Measurements from ENCODE around the gene APOH. TPM values are rescaled to one million over a fixed set of nuclear protein-coding genes. Genes with fewer than 3 reads are reported as not detected.

The APOH gene
- total RNA-seq, 1 experiment from 2014 or later: 1.2 TPM

DNA sequence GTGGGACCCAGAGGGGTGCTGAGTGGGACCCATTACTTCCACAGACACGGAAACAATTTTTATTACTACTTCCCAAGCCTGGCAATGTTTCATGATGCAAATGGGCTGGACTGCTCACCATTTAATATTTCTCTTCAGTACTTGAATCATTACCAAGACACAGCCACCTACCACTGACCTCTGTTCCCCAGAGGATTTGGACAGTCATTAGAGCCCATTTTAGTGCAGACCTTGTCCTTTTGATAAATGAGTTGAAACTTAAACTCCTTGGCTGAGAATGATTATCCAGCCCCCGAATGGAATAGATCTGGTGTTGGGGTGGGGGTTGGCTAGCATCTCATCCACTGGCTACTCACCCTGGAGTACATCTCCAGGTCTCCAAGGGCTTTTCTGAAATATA is 33.6 kb upstream of the APOH start:
- Histone ChIP-seq H3K9me3 (ENCODE audit: control insufficient read depth, insufficient read depth, low read depth, low read length) (no peaks in the 10 kb centered on the region), H3K27ac (ENCODE audit: low read length) (no peak overlapping the region), H3K4me3 (ENCODE audit: low read depth in 2 of 2, low read length in 2 of 2) (no peak overlapping the region), H3K36me3 (ENCODE audit: control insufficient read depth, insufficient read depth, low read length) (no peaks in the 10 kb centered on the region), H3K27me3 (ENCODE audit: control insufficient read depth, insufficient read depth, low read length) (no peaks in the 10 kb centered on the region), H3K4me1 (ENCODE audit: control insufficient read depth, insufficient read depth, low read length) (no peaks in the 10 kb centered on the region)
- intact Hi-C loops (cut with micrococcal nuclease; ENCODE audit: unreplicated experiment) (no loop called here), in situ Hi-C loops (cut with HindIII; ENCODE audit: low pct_unique_long_range_greater_than_20kb, low sequenced_read_pairs) (no loop called here)
- no peak for ATAC-seq
- CTCF ChIA-PET: no interaction called here
- POLR2A ChIA-PET: no interaction called here
- no peak for TF ChIP-seq TCF7L2 (IDR thresholded peaks at IDR 0.05; ENCODE audit: low read depth, low read length)
- TF ChIP-seq, protein P1, sequence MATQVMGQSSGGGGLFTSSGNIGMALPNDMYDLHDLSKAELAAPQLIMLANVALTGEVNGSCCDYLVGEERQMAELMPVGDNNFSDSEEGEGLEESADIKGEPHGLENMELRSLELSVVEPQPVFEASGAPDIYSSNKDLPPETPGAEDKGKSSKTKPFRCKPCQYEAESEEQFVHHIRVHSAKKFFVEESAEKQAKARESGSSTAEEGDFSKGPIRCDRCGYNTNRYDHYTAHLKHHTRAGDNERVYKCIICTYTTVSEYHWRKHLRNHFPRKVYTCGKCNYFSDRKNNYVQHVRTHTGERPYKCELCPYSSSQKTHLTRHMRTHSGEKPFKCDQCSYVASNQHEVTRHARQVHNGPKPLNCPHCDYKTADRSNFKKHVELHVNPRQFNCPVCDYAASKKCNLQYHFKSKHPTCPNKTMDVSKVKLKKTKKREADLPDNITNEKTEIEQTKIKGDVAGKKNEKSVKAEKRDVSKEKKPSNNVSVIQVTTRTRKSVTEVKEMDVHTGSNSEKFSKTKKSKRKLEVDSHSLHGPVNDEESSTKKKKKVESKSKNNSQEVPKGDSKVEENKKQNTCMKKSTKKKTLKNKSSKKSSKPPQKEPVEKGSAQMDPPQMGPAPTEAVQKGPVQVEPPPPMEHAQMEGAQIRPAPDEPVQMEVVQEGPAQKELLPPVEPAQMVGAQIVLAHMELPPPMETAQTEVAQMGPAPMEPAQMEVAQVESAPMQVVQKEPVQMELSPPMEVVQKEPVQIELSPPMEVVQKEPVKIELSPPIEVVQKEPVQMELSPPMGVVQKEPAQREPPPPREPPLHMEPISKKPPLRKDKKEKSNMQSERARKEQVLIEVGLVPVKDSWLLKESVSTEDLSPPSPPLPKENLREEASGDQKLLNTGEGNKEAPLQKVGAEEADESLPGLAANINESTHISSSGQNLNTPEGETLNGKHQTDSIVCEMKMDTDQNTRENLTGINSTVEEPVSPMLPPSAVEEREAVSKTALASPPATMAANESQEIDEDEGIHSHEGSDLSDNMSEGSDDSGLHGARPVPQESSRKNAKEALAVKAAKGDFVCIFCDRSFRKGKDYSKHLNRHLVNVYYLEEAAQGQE (IDR thresholded peaks at IDR 0.05; ENCODE audit: insufficient read depth in 1 of 2, low read depth in 2 of 2, low read length in 1 of 2): no peak
- TF ChIP-seq, protein P2, sequence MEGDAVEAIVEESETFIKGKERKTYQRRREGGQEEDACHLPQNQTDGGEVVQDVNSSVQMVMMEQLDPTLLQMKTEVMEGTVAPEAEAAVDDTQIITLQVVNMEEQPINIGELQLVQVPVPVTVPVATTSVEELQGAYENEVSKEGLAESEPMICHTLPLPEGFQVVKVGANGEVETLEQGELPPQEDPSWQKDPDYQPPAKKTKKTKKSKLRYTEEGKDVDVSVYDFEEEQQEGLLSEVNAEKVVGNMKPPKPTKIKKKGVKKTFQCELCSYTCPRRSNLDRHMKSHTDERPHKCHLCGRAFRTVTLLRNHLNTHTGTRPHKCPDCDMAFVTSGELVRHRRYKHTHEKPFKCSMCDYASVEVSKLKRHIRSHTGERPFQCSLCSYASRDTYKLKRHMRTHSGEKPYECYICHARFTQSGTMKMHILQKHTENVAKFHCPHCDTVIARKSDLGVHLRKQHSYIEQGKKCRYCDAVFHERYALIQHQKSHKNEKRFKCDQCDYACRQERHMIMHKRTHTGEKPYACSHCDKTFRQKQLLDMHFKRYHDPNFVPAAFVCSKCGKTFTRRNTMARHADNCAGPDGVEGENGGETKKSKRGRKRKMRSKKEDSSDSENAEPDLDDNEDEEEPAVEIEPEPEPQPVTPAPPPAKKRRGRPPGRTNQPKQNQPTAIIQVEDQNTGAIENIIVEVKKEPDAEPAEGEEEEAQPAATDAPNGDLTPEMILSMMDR (IDR thresholded peaks at IDR 0.05): no peak
- TF ChIP-seq SIN3A (IDR thresholded peaks at IDR 0.05; ENCODE audit: borderline replicate concordance, insufficient read depth, low read depth, low read length): no peak
- no peak for TF ChIP-seq POLR2AphosphoS5 (IDR thresholded peaks at IDR 0.05; ENCODE audit: low read depth, low read length)
- BruUV-seq (replicated peaks): no TSS peak
- no peak for DNase-seq (ENCODE audit: low read depth, low spot score)

DNA sequence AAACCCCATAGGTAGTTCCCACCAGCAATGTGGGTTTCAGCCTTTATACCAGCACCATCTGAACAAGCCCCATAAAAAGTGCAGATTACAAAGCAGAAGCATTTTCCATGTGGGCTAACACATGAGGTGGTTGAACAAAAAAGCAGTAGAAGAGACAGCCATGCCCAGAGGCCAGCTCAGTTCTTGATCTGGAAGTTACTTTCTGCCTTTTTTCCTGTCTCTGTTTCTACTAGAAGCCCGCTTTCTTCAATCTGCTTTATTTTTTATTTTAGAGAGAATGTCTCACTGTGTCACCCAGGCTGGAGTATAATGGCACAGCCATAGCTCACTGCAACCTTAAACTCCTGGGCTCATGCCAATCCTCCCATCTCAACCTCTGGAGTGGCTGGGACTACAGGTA is 31.5 kb upstream of the APOH start:
- Histone ChIP-seq H3K4me1 (ENCODE audit: control insufficient read depth, insufficient read depth, low read length) (no peaks in the 10 kb centered on the region), H3K27me3 (ENCODE audit: control insufficient read depth, insufficient read depth, low read length) (no peaks in the 10 kb centered on the region), H3K27ac (ENCODE audit: low read length) (no peak overlapping the region), H3K4me3 (ENCODE audit: low read depth in 2 of 2, low read length in 2 of 2) (no peak overlapping the region), H3K36me3 (ENCODE audit: control insufficient read depth, insufficient read depth, low read length) (no peaks in the 10 kb centered on the region), H3K9me3 (ENCODE audit: control insufficient read depth, insufficient read depth, low read depth, low read length) (no peaks in the 10 kb centered on the region)
- TF ChIP-seq, protein P2 (IDR thresholded peaks at IDR 0.05): no peak
- TF ChIP-seq SIN3A (IDR thresholded peaks at IDR 0.05; ENCODE audit: borderline replicate concordance, insufficient read depth, low read depth, low read length): no peak
- TF ChIP-seq POLR2AphosphoS5 (IDR thresholded peaks at IDR 0.05; ENCODE audit: low read depth, low read length): no peak
- TF ChIP-seq, protein P1 (IDR thresholded peaks at IDR 0.05; ENCODE audit: insufficient read depth in 1 of 2, low read depth in 2 of 2, low read length in 1 of 2): no peak
- TF ChIP-seq TCF7L2 (IDR thresholded peaks at IDR 0.05; ENCODE audit: low read depth, low read length): no peak
- in situ Hi-C loops (cut with HindIII; ENCODE audit: low pct_unique_long_range_greater_than_20kb, low sequenced_read_pairs): no loop called here
- BruUV-seq (replicated peaks): no TSS peak
- intact Hi-C loops (cut with micrococcal nuclease; ENCODE audit: unreplicated experiment): no loop called here
- ChIA-PET CTCF (no interaction called here), POLR2A (no interaction called here)
- DNase-seq (ENCODE audit: low read depth, low spot score) (no peak), ATAC-seq (no peak)
